HG03280 (cell line): ENCODE data around the gene SPATS2L.

Experiments
- ATAC-seq: cut with Tn5 transposase; IDR thresholded peaks from one replicate; pipeline ENCODE4 v1.9.1; 2021; ENCODE audit warnings: mild to moderate bottlenecking, moderate library complexity; ENCODE audit not compliant: unreplicated experiment

Gene SPATS2L

GRCh38 chr2:200492656-200493055, 186.2 kb downstream of the SPATS2L start:
- ATAC-seq = no peak

GRCh38 chr2:200494048-200494447, 187.6 kb downstream of the SPATS2L start:
- ATAC-seq = no peak

- ATAC-seq = no peak
Observed at GRCh38 chr2:200496696-200497095, 190.2 kb downstream of the SPATS2L start.

- no peak for ATAC-seq
Observed at GRCh38 chr2:200498402-200499162, 192.1 kb downstream of the SPATS2L start.

GRCh38 chr2:200502196-200502595, 195.7 kb downstream of the SPATS2L start:
- no peak for ATAC-seq

GRCh38 chr2:200506679-200507078, 200.2 kb downstream of the SPATS2L start:
- no peak for ATAC-seq

- ATAC-seq = no peak
Observed at GRCh38 chr2:200507179-200507578, 200.7 kb downstream of the SPATS2L start.

- no peak for ATAC-seq
Observed at GRCh38 chr2:200509235-200509611, 202.7 kb downstream of the SPATS2L start.

GRCh38 chr2:200509612-200510433, 203.3 kb downstream of the SPATS2L start, which contains the start of gene KCTD18:
Gene KCTD18 (minus strand): TSS chr2:200510068. CDS start chr2:200507016, 3,052 bp downstream.
- peak; percentile 100 for ATAC-seq

GRCh38 chr2:200515155-200515554, 208.7 kb downstream of the SPATS2L start:
- ATAC-seq = no peak

- no peak for ATAC-seq
Observed at GRCh38 chr2:200523158-200523557, 216.7 kb downstream of the SPATS2L start.

- ATAC-seq = no peak
Observed at GRCh38 chr2:200523604-200524003, 217.1 kb downstream of the SPATS2L start.

GRCh38 chr2:200525066-200525465, 218.6 kb downstream of the SPATS2L start:
- no peak for ATAC-seq

GRCh38 chr2:200525551-200525881, 219.0 kb downstream of the SPATS2L start:
- no peak for ATAC-seq

GRCh38 chr2:200525882-200526651, 219.6 kb downstream of the SPATS2L start, which contains the start of gene SGO2:
Gene SGO2 (plus strand): TSS chr2:200526207. CDS start chr2:200532976, 6,769 bp downstream.
- peak; percentile 100 for ATAC-seq

GRCh38 chr2:200528228-200528627, 221.7 kb downstream of the SPATS2L start:
- ATAC-seq = no peak
